ENCODE measurements around the gene ANKS1B. TPM values are rescaled to one million over a fixed set of nuclear protein-coding genes. Genes with fewer than 3 reads are reported as not detected.
"Not testable (repeated sequence)": the region's sequence is repeated elsewhere in the genome, so short reads cannot be mapped to it uniquely, and the experiment has no call there.

The ANKS1B gene
- total and polyA plus RNA-seq, 7 donors = 1.0 to 57.3 (median 30.1) TPM; not detected in 1

- WGBS, 2 donors = 61 to 87% methylated on average over 2 of the region's 2 CpGs
- intact Hi-C loops (cut with DNase I) = no loop called here
- DNase-seq = no peak
Measured at GRCh38 chr12:100024974-100025555, 40.3 kb upstream of the ANKS1B start.

GRCh38 chr12:100020370-100020769, 35.6 kb upstream of the ANKS1B start:
- Histone ChIP-seq H3K4me3 (no peak overlapping the region), H3K4me1 (no peaks in the 10 kb centered on the region), H3K27ac (no peak overlapping the region), H3K27me3 (no peaks in the 10 kb centered on the region), H3K36me3 (no peaks in the 10 kb centered on the region), H3K9me3 (no peaks in the 10 kb centered on the region)
- WGBS, 2 donors = 74 to 76% methylated on average over 1 of the region's 1 CpG
- DNase-seq = no peak
- intact Hi-C loops (cut with DNase I) = no loop called here
- TF ChIP-seq CTCF (IDR thresholded peaks at IDR 0.05) (no peak), POLR2AphosphoS5 (IDR thresholded peaks at IDR 0.05) (no peak), POLR2A (IDR thresholded peaks at IDR 0.05) (no peak), EP300 (IDR thresholded peaks at IDR 0.05) (no peak)

More at GRCh38 chr12:100024974-100025555, 40.3 kb upstream of the ANKS1B start:
- no peak for TF ChIP-seq CTCF (IDR thresholded peaks at IDR 0.05)
- Histone ChIP-seq H3K4me3 (no peak overlapping the region), H3K27ac (no peak overlapping the region), H3K9me3 (no peaks in the 10 kb centered on the region), H3K27me3 (no peaks in the 10 kb centered on the region), H3K4me1 (no peaks in the 10 kb centered on the region), H3K36me3 (no peaks in the 10 kb centered on the region)

GRCh38 chr12:100017056-100017455, 32.3 kb upstream of the ANKS1B start:
- no peaks in the 10 kb centered on the region for H3K27me3 ChIP-seq
- WGBS, 2 donors = 68 to 81% methylated on average over 3 of the region's 3 CpGs
- H3K36me3 ChIP-seq = no peaks in the 10 kb centered on the region
- intact Hi-C loops (cut with DNase I) = no loop called here
- no peaks in the 10 kb centered on the region for H3K9me3 ChIP-seq
- no peaks in the 10 kb centered on the region for H3K4me1 ChIP-seq
- H3K4me3 ChIP-seq = no peak overlapping the region
- H3K27ac ChIP-seq = no peak overlapping the region
- no peak for DNase-seq
- TF ChIP-seq POLR2AphosphoS5 (IDR thresholded peaks at IDR 0.05) (no peak), CTCF (IDR thresholded peaks at IDR 0.05) (no peak), POLR2A (IDR thresholded peaks at IDR 0.05) (no peak), EP300 (IDR thresholded peaks at IDR 0.05) (no peak)

GRCh38 chr12:100016304-100016703, 31.6 kb upstream of the ANKS1B start:
- H3K4me1 ChIP-seq; H3K27ac ChIP-seq; H3K9me3 ChIP-seq; H3K27me3 ChIP-seq; intact Hi-C loops (cut with DNase I); H3K36me3 ChIP-seq; DNase-seq; H3K4me3 ChIP-seq: not testable (repeated sequence)
- 95 to 97% methylated on average over 4 of the region's 4 CpGs for WGBS, 2 donors

GRCh38 chr12:100005846-100006245, 21.1 kb upstream of the ANKS1B start:
- H3K27ac ChIP-seq; H3K4me3 ChIP-seq; H3K36me3 ChIP-seq; H3K27me3 ChIP-seq; H3K4me1 ChIP-seq; intact Hi-C loops (cut with DNase I); DNase-seq; H3K9me3 ChIP-seq: not testable (repeated sequence)
- 68 to 84% methylated on average over 9 of the region's 9 CpGs for WGBS, 2 donors

GRCh38 chr12:99997806-99998205, 13.1 kb upstream of the ANKS1B start:
- 14 to 52% methylated on average over 1 of the region's 1 CpG for WGBS, 2 donors
- no peaks in the 10 kb centered on the region for H3K9me3 ChIP-seq
- no peak overlapping the region for H3K4me3 ChIP-seq
- H3K27me3 ChIP-seq = no peaks in the 10 kb centered on the region
- no peaks in the 10 kb centered on the region for H3K4me1 ChIP-seq
- intact Hi-C loops (cut with DNase I) = no loop called here
- no peak overlapping the region for H3K27ac ChIP-seq
- no peak for DNase-seq
- TF ChIP-seq POLR2A (IDR thresholded peaks at IDR 0.05) = no peak
- TF ChIP-seq CTCF (IDR thresholded peaks at IDR 0.05) = no peak
- TF ChIP-seq EP300 (IDR thresholded peaks at IDR 0.05) = no peak
- TF ChIP-seq POLR2AphosphoS5 (IDR thresholded peaks at IDR 0.05) = no peak
- no peaks in the 10 kb centered on the region for H3K36me3 ChIP-seq
